Fibroblast of lung (primary cell): ENCODE data around the gene CERS3.

ENCODE experiments used
- EZH2 ChIP-seq: IDR thresholded peaks from 2 replicates; pipeline ENCODE4 v1.5.1; 2012; ENCODE audit warnings: low read length, control low read depth, mild to moderate bottlenecking; ENCODE audit errors: missing control alignments
- TF ChIP-seq, protein P1 (sequence below), 2 donors: IDR thresholded peaks in 1 of 2; conservative IDR thresholded peaks in 1 of 2; 1 replicate in 1 of 2; 2 replicates in 1 of 2; pipeline ENCODE4 v1.5.1; 2011 to 2012; ENCODE audit warnings: low read length in 2 of 2, control low read depth in 1 of 2, inconsistent platforms in 1 of 2, low read depth in 1 of 2, mild to moderate bottlenecking in 1 of 2

DNA sequence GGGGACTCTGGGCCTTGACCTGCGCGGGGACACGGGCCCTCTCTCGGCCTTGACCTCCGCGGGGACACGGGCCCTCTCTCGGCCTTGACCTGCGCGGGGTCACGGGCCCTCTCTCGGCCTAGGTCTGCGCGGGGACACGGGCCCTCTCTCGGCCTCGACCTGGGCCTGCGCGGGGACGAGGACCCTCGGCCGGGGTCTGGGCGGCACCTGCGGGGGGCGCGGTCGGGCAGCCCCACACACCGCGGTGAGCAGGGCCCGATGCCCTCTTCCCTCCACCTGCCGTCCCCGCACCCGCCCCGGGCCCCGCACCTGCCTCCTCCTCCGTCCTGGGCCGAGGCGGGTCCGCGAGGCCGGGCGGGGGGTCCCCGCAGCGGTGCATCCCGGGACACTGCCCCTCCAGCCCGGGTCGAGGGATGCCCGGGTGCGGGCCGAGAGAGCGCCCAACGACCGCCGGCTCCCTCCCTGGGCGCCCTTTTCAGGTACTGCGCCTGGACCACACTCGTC, 15.6 kb upstream of the CERS3 start:
- no peak for TF ChIP-seq EZH2
- TF ChIP-seq, protein P1, sequence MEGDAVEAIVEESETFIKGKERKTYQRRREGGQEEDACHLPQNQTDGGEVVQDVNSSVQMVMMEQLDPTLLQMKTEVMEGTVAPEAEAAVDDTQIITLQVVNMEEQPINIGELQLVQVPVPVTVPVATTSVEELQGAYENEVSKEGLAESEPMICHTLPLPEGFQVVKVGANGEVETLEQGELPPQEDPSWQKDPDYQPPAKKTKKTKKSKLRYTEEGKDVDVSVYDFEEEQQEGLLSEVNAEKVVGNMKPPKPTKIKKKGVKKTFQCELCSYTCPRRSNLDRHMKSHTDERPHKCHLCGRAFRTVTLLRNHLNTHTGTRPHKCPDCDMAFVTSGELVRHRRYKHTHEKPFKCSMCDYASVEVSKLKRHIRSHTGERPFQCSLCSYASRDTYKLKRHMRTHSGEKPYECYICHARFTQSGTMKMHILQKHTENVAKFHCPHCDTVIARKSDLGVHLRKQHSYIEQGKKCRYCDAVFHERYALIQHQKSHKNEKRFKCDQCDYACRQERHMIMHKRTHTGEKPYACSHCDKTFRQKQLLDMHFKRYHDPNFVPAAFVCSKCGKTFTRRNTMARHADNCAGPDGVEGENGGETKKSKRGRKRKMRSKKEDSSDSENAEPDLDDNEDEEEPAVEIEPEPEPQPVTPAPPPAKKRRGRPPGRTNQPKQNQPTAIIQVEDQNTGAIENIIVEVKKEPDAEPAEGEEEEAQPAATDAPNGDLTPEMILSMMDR (conservative IDR thresholded peaks at IDR 0.05 in 1 of 2, IDR thresholded peaks at IDR 0.05 in 1 of 2; ENCODE audit: low read depth in 1 of 2, low read length in 2 of 2): no peak
